ENCODE results near the gene RAX.

The RAX gene

GRCh38 chr18:59278793-59279192 lies 5.5 kb upstream of the RAX start:
- no peak for DNase-seq
- H3K79me2 ChIP-seq (ENCODE audit: insufficient read depth, low read length), result no peaks in the 10 kb centered on the region
- TF ChIP-seq EZH2 (IDR thresholded peaks at IDR 0.05; ENCODE audit: borderline replicate concordance, low read depth, low read length, severe bottlenecking) (no peak), CTCF (IDR thresholded peaks at IDR 0.05; ENCODE audit: borderline replicate concordance, extremely low read depth, low read length, poor library complexity, severe bottlenecking) (no peak)
- H3K27ac ChIP-seq (ENCODE audit: low read length), result no peak overlapping the region
- no peak overlapping the region for H2AFZ ChIP-seq (ENCODE audit: low read depth, low read length)
- no peaks in the 10 kb centered on the region for H3K4me1 ChIP-seq (ENCODE audit: insufficient read depth, low read length)
- no peak overlapping the region for H3K9ac ChIP-seq (ENCODE audit: low read depth, low read length)
- no peaks in the 10 kb centered on the region for H3K36me3 ChIP-seq (ENCODE audit: insufficient read depth, low read length)
- no peak overlapping the region for H3K4me2 ChIP-seq (ENCODE audit: insufficient read depth, low read length)
- H3K27me3 ChIP-seq (ENCODE audit: insufficient read depth, low read length, poor library complexity), result peaks cover 12% of the 10 kb centered on the region
- H4K20me1 ChIP-seq (ENCODE audit: insufficient read depth, low read length), result no peaks in the 10 kb centered on the region
- no peaks in the 10 kb centered on the region for H3K9me3 ChIP-seq (ENCODE audit: insufficient read depth, low read length, severe bottlenecking)
- H3K4me3 ChIP-seq (ENCODE audit: low read depth in 1 of 2, low read length in 2 of 2), result no peak overlapping the region
- ATAC-seq (ENCODE audit: insufficient read depth, low read depth), result no peak

- no peaks in the 10 kb centered on the region for H3K36me3 ChIP-seq (ENCODE audit: insufficient read depth, low read length)
- no peaks in the 10 kb centered on the region for H3K79me2 ChIP-seq (ENCODE audit: insufficient read depth, low read length)
- no peak overlapping the region for H3K4me3 ChIP-seq (ENCODE audit: low read depth in 1 of 2, low read length in 2 of 2)
- H3K9ac ChIP-seq (ENCODE audit: low read depth, low read length), result no peak overlapping the region
- TF ChIP-seq CTCF (IDR thresholded peaks at IDR 0.05; ENCODE audit: borderline replicate concordance, extremely low read depth, low read length, poor library complexity, severe bottlenecking) (no peak), EZH2 (IDR thresholded peaks at IDR 0.05; ENCODE audit: borderline replicate concordance, low read depth, low read length, severe bottlenecking) (no peak)
- H4K20me1 ChIP-seq (ENCODE audit: insufficient read depth, low read length), result no peaks in the 10 kb centered on the region
- ATAC-seq (ENCODE audit: insufficient read depth, low read depth) (no peak), DNase-seq (no peak)
- H2AFZ ChIP-seq (ENCODE audit: low read depth, low read length), result no peak overlapping the region
- no peak overlapping the region for H3K4me2 ChIP-seq (ENCODE audit: insufficient read depth, low read length)
- no peaks in the 10 kb centered on the region for H3K4me1 ChIP-seq (ENCODE audit: insufficient read depth, low read length)
- no peaks in the 10 kb centered on the region for H3K9me3 ChIP-seq (ENCODE audit: insufficient read depth, low read length, severe bottlenecking)
- H3K27ac ChIP-seq (ENCODE audit: low read length), result no peak overlapping the region
- peaks cover 2% of the 10 kb centered on the region for H3K27me3 ChIP-seq (ENCODE audit: insufficient read depth, low read length, poor library complexity)
Observed at GRCh38 chr18:59276047-59276446, 2.8 kb upstream of the RAX start.

GRCh38 chr18:59275406-59275949 lies 2.2 kb upstream of the RAX start:
- no peak for ATAC-seq (ENCODE audit: insufficient read depth, low read depth)
- no peak overlapping the region for H3K9ac ChIP-seq (ENCODE audit: low read depth, low read length)
- no peaks in the 10 kb centered on the region for H3K36me3 ChIP-seq (ENCODE audit: insufficient read depth, low read length)
- no peak overlapping the region for H2AFZ ChIP-seq (ENCODE audit: low read depth, low read length)
- no peak for DNase-seq
- TF ChIP-seq CTCF (IDR thresholded peaks at IDR 0.05; ENCODE audit: borderline replicate concordance, extremely low read depth, low read length, poor library complexity, severe bottlenecking), result no peak
- no peak for TF ChIP-seq EZH2 (IDR thresholded peaks at IDR 0.05; ENCODE audit: borderline replicate concordance, low read depth, low read length, severe bottlenecking)
- H3K27me3 ChIP-seq (ENCODE audit: insufficient read depth, low read length, poor library complexity), result peaks cover 8% of the 10 kb centered on the region
- no peaks in the 10 kb centered on the region for H4K20me1 ChIP-seq (ENCODE audit: insufficient read depth, low read length)
- no peaks in the 10 kb centered on the region for H3K4me1 ChIP-seq (ENCODE audit: insufficient read depth, low read length)
- H3K4me2 ChIP-seq (ENCODE audit: insufficient read depth, low read length), result no peak overlapping the region
- no peak overlapping the region for H3K27ac ChIP-seq (ENCODE audit: low read length)
- H3K79me2 ChIP-seq (ENCODE audit: insufficient read depth, low read length), result no peaks in the 10 kb centered on the region
- no peaks in the 10 kb centered on the region for H3K9me3 ChIP-seq (ENCODE audit: insufficient read depth, low read length, severe bottlenecking)
- no peak overlapping the region for H3K4me3 ChIP-seq (ENCODE audit: low read depth in 1 of 2, low read length in 2 of 2)

- no peak overlapping the region for H3K27ac ChIP-seq (ENCODE audit: low read length)
- no peak for DNase-seq
- no peaks in the 10 kb centered on the region for H3K79me2 ChIP-seq (ENCODE audit: insufficient read depth, low read length)
- H3K4me1 ChIP-seq (ENCODE audit: insufficient read depth, low read length), result no peaks in the 10 kb centered on the region
- ATAC-seq (ENCODE audit: insufficient read depth, low read depth), result no peak
- H4K20me1 ChIP-seq (ENCODE audit: insufficient read depth, low read length), result no peaks in the 10 kb centered on the region
- H3K4me2 ChIP-seq (ENCODE audit: insufficient read depth, low read length), result no peak overlapping the region
- H3K27me3 ChIP-seq (ENCODE audit: insufficient read depth, low read length, poor library complexity), result peaks cover 12% of the 10 kb centered on the region
- no peak overlapping the region for H3K4me3 ChIP-seq (ENCODE audit: low read depth in 1 of 2, low read length in 2 of 2)
- no peak overlapping the region for H3K9ac ChIP-seq (ENCODE audit: low read depth, low read length)
- TF ChIP-seq EZH2 (IDR thresholded peaks at IDR 0.05; ENCODE audit: borderline replicate concordance, low read depth, low read length, severe bottlenecking) (no peak), CTCF (IDR thresholded peaks at IDR 0.05; ENCODE audit: borderline replicate concordance, extremely low read depth, low read length, poor library complexity, severe bottlenecking) (no peak)
- H3K9me3 ChIP-seq (ENCODE audit: insufficient read depth, low read length, severe bottlenecking), result no peaks in the 10 kb centered on the region
- H3K36me3 ChIP-seq (ENCODE audit: insufficient read depth, low read length), result no peaks in the 10 kb centered on the region
- no peak overlapping the region for H2AFZ ChIP-seq (ENCODE audit: low read depth, low read length)
Observed at GRCh38 chr18:59274533-59274928, 1.3 kb upstream of the RAX start.

Measured in DND-41 (cell line).